ENCODE data around the gene NCKIPSD.
"Not testable (repeated sequence)": the region's sequence is repeated elsewhere in the genome, so short reads cannot be mapped to it uniquely, and the experiment has no call there.

The NCKIPSD gene

GRCh38 chr3:48685603-48686511, at the start of gene NCKIPSD:
Gene NCKIPSD (minus strand): TSS chr3:48685915. CDS start chr3:48685807, 108 bp downstream.
- in situ Hi-C loops (cut with HindIII; ENCODE audit: low sequenced_read_pairs): no loop called here
- DNase-seq (ENCODE audit: low read depth): no peak
- TF ChIP-seq CTCF (IDR thresholded peaks at IDR 0.05; ENCODE audit: low read depth, low read length, missing control alignments): peak; percentile 63

GRCh38 chr3:48735075-48735767, 49.5 kb upstream of the NCKIPSD start:
- in situ Hi-C loops (cut with HindIII; ENCODE audit: low sequenced_read_pairs); H3K4me3 ChIP-seq (ENCODE audit: low read depth, low read length); DNase-seq (ENCODE audit: low read depth): not testable (repeated sequence)

More at GRCh38 chr3:48685603-48686511, at the start of gene NCKIPSD:
- peak within 1 kb of the TSS; percentile 75 for H3K4me3 ChIP-seq (ENCODE audit: low read depth, low read length)

GRCh38 chr3:48734541-48734940, 48.8 kb upstream of the NCKIPSD start:
- DNase-seq (ENCODE audit: low read depth); H3K4me3 ChIP-seq (ENCODE audit: low read depth, low read length); in situ Hi-C loops (cut with HindIII; ENCODE audit: low sequenced_read_pairs): not testable (repeated sequence)

GRCh38 chr3:48733752-48734518, 48.2 kb upstream of the NCKIPSD start:
- in situ Hi-C loops (cut with HindIII; ENCODE audit: low sequenced_read_pairs); DNase-seq (ENCODE audit: low read depth); H3K4me3 ChIP-seq (ENCODE audit: low read depth, low read length): not testable (repeated sequence)

- H3K4me3 ChIP-seq (ENCODE audit: low read depth, low read length): no peak overlapping the region
- in situ Hi-C loops (cut with HindIII; ENCODE audit: low sequenced_read_pairs): no loop called here
- no peak for DNase-seq (ENCODE audit: low read depth)
- TF ChIP-seq CTCF (IDR thresholded peaks at IDR 0.05; ENCODE audit: low read depth, low read length, missing control alignments): no peak
Measured at GRCh38 chr3:48727511-48727910, 41.8 kb upstream of the NCKIPSD start.

- DNase-seq (ENCODE audit: low read depth); in situ Hi-C loops (cut with HindIII; ENCODE audit: low sequenced_read_pairs); H3K4me3 ChIP-seq (ENCODE audit: low read depth, low read length): not testable (repeated sequence)
Measured at GRCh38 chr3:48725185-48725855, 39.6 kb upstream of the NCKIPSD start.

GRCh38 chr3:48723725-48724124, 38.0 kb upstream of the NCKIPSD start:
- TF ChIP-seq CTCF (IDR thresholded peaks at IDR 0.05; ENCODE audit: low read depth, low read length, missing control alignments): no peak
- in situ Hi-C loops (cut with HindIII; ENCODE audit: low sequenced_read_pairs): no loop called here

GRCh38 chr3:48723293-48723692, 37.6 kb upstream of the NCKIPSD start:
- in situ Hi-C loops (cut with HindIII; ENCODE audit: low sequenced_read_pairs); H3K4me3 ChIP-seq (ENCODE audit: low read depth, low read length); DNase-seq (ENCODE audit: low read depth): not testable (repeated sequence)

More at GRCh38 chr3:48723725-48724124, 38.0 kb upstream of the NCKIPSD start:
- H3K4me3 ChIP-seq (ENCODE audit: low read depth, low read length): no peak overlapping the region
- DNase-seq (ENCODE audit: low read depth): no peak

All from astrocyte of the cerebellum (primary cell).